ENCODE measurements around the gene GPSM1.

Gene GPSM1

DNA sequence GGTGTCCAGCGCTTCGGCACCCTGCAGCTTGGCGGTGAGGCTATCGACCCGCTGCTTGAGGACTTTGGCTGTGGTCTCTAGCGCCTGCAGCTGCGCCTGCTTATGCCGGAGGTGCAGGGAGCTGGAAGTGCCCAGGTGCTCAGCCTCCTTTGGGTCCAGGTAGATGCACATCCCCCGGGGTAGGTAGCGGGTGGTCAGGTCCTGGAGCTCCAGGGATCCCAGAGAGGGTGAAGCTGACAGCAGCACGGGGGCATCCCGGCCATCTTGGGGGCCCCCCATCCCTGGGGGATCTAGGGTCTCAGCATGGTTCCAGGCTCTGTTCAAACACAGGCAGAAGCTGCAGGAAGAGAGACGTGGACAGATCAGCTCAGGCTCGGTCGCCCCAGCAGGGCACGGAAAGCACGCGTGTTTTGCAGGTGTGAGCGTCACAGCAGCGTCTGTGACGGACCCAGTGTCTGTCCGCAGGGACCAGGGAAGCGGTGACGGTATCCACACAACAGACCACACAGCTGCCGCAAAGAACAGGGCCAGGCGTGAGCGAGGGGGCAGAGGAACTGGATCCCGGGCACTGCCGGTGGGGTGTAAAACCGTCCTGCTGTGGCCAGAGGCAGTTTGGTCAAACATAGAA is 40.9 kb upstream of the GPSM1 start:
- Histone ChIP-seq H3K36me3 (ENCODE audit: control insufficient read depth in 4 of 4, insufficient read depth in 4 of 4, low read length in 3 of 4) (no peaks in the 10 kb centered on the region), H3K27me3 (replicated peaks in 2 of 5; ENCODE audit: control insufficient read depth in 4 of 5, insufficient read depth in 5 of 5, low read length in 4 of 5) (no peaks in the 10 kb centered on the region), H3K4me1 (ENCODE audit: control extremely low read depth in 1 of 4, control insufficient read depth in 4 of 4, insufficient read depth in 4 of 4, low read length in 3 of 4) (peaks cover 0 to 20% (median 6%) of the 10 kb centered on the region in 4 experiments), H3K4me3 (ENCODE audit: control insufficient read depth in 1 of 7, extremely low read depth in 1 of 7, insufficient read depth in 4 of 7, low read depth in 2 of 7, low read length in 6 of 7) (no peak overlapping the region), H3K9me3 (ENCODE audit: control extremely low read depth in 1 of 5, control insufficient read depth in 4 of 5, insufficient read depth in 2 of 5, low read depth in 1 of 5, low read length in 4 of 5) (no peaks in the 10 kb centered on the region), H3K27ac (ENCODE audit: insufficient read depth in 1 of 2, low read depth in 1 of 2, low read length in 2 of 2, poor library complexity in 1 of 2, severe bottlenecking in 2 of 2) (no peak overlapping the region)
- ChIA-PET CTCF (interaction anchor here (0.8 to 1.5 kb wide), 5 partner anchors 11 to 144 kb away, joined by 3 read pairs; no protein-coding TSS in a partner anchor), POLR2A (no interaction called here)
- 92% methylated on average over 28 of the region's 30 CpGs for WGBS (ENCODE audit: insufficient coverage)
- no peak for DNase-seq

DNA sequence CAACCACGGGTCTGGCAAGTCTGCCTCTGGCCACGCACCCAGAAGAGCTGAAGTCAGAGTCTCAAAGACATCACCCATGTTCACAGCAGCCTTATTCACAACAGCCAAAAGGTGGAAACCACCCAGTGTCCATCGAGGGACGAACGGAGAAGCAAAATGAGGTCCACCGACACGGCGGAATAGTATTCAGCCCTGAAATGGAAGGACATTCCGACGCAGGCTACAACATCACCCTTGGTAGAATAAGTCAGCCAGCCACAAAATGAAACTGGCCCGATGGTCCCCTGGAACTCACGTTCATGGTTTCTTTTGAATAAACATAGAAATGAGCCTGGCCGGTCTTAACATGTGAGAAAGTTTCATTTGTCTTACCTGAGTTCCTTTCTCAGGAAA is 40.4 kb upstream of the GPSM1 start:
- Histone ChIP-seq H3K27me3 (replicated peaks in 2 of 5; ENCODE audit: control insufficient read depth in 4 of 5, insufficient read depth in 5 of 5, low read length in 4 of 5) (no peaks in the 10 kb centered on the region), H3K4me1 (ENCODE audit: control extremely low read depth in 1 of 4, control insufficient read depth in 4 of 4, insufficient read depth in 4 of 4, low read length in 3 of 4) (peaks cover 0 to 18% (median 6%) of the 10 kb centered on the region in 4 experiments), H3K36me3 (ENCODE audit: control insufficient read depth in 4 of 4, insufficient read depth in 4 of 4, low read length in 3 of 4) (no peaks in the 10 kb centered on the region), H3K27ac (ENCODE audit: insufficient read depth in 1 of 2, low read depth in 1 of 2, low read length in 2 of 2, poor library complexity in 1 of 2, severe bottlenecking in 2 of 2) (no peak overlapping the region), H3K4me3 (ENCODE audit: control insufficient read depth in 1 of 7, extremely low read depth in 1 of 7, insufficient read depth in 4 of 7, low read depth in 2 of 7, low read length in 6 of 7) (no peak overlapping the region), H3K9me3 (ENCODE audit: control extremely low read depth in 1 of 5, control insufficient read depth in 4 of 5, insufficient read depth in 2 of 5, low read depth in 1 of 5, low read length in 4 of 5) (no peaks in the 10 kb centered on the region)
- POLR2A ChIA-PET: no interaction called here
- CTCF ChIA-PET: interaction anchor here (0.9 to 1.4 kb wide), 2 partner anchors 117 to 145 kb away, joined by 3 read pairs; no protein-coding TSS in a partner anchor
- 93% methylated on average over 12 of the region's 13 CpGs for WGBS (ENCODE audit: insufficient coverage)
- DNase-seq: no peak

GRCh38 chr9:136287960-136288753 is 39.2 kb upstream of the GPSM1 start:
- DNase-seq: no peak
- CTCF ChIA-PET: interaction anchor here (1.1 to 1.2 kb wide), 2 partner anchors 12 to 29 kb away, joined by 3 to 4 read pairs; no protein-coding TSS in a partner anchor
- H3K36me3 ChIP-seq (ENCODE audit: control insufficient read depth in 4 of 4, insufficient read depth in 4 of 4, low read length in 3 of 4): no peaks in the 10 kb centered on the region
- H3K27ac ChIP-seq (ENCODE audit: insufficient read depth in 1 of 2, low read depth in 1 of 2, low read length in 2 of 2, poor library complexity in 1 of 2, severe bottlenecking in 2 of 2): no peak overlapping the region
- H3K27me3 ChIP-seq (replicated peaks in 2 of 5; ENCODE audit: control insufficient read depth in 4 of 5, insufficient read depth in 5 of 5, low read length in 4 of 5): no peaks in the 10 kb centered on the region
- H3K4me3 ChIP-seq (ENCODE audit: control insufficient read depth in 1 of 7, extremely low read depth in 1 of 7, insufficient read depth in 4 of 7, low read depth in 2 of 7, low read length in 6 of 7): no peak overlapping the region
- H3K4me1 ChIP-seq (ENCODE audit: control extremely low read depth in 1 of 4, control insufficient read depth in 4 of 4, insufficient read depth in 4 of 4, low read length in 3 of 4): peaks cover 0 to 8% (median 2%) of the 10 kb centered on the region in 4 experiments
- POLR2A ChIA-PET: interaction anchor here (1.0 kb wide), 1 partner anchor 16 kb away, joined by 3 read pairs; no protein-coding TSS in a partner anchor
- 94% methylated on average over 16 of the region's 21 CpGs for WGBS (ENCODE audit: insufficient coverage)
- H3K9me3 ChIP-seq (ENCODE audit: control extremely low read depth in 1 of 5, control insufficient read depth in 4 of 5, insufficient read depth in 2 of 5, low read depth in 1 of 5, low read length in 4 of 5): no peaks in the 10 kb centered on the region

GRCh38 chr9:136289651-136290507 is 37.5 kb upstream of the GPSM1 start:
- no peak for DNase-seq
- CTCF ChIA-PET: no interaction called here
- WGBS (ENCODE audit: insufficient coverage): 95% methylated on average over 24 of the region's 30 CpGs
- POLR2A ChIA-PET: no interaction called here
- no peaks in the 10 kb centered on the region for H3K4me1 ChIP-seq (ENCODE audit: control extremely low read depth in 1 of 4, control insufficient read depth in 4 of 4, insufficient read depth in 4 of 4, low read length in 3 of 4)
- no peaks in the 10 kb centered on the region for H3K36me3 ChIP-seq (ENCODE audit: control insufficient read depth in 4 of 4, insufficient read depth in 4 of 4, low read length in 3 of 4)
- no peaks in the 10 kb centered on the region for H3K9me3 ChIP-seq (ENCODE audit: control extremely low read depth in 1 of 5, control insufficient read depth in 4 of 5, insufficient read depth in 2 of 5, low read depth in 1 of 5, low read length in 4 of 5)
- no peak overlapping the region for H3K27ac ChIP-seq (ENCODE audit: insufficient read depth in 1 of 2, low read depth in 1 of 2, low read length in 2 of 2, poor library complexity in 1 of 2, severe bottlenecking in 2 of 2)
- no peaks in the 10 kb centered on the region for H3K27me3 ChIP-seq (replicated peaks in 2 of 5; ENCODE audit: control insufficient read depth in 4 of 5, insufficient read depth in 5 of 5, low read length in 4 of 5)
- H3K4me3 ChIP-seq (ENCODE audit: control insufficient read depth in 1 of 7, extremely low read depth in 1 of 7, insufficient read depth in 4 of 7, low read depth in 2 of 7, low read length in 6 of 7): no peak overlapping the region

DNA sequence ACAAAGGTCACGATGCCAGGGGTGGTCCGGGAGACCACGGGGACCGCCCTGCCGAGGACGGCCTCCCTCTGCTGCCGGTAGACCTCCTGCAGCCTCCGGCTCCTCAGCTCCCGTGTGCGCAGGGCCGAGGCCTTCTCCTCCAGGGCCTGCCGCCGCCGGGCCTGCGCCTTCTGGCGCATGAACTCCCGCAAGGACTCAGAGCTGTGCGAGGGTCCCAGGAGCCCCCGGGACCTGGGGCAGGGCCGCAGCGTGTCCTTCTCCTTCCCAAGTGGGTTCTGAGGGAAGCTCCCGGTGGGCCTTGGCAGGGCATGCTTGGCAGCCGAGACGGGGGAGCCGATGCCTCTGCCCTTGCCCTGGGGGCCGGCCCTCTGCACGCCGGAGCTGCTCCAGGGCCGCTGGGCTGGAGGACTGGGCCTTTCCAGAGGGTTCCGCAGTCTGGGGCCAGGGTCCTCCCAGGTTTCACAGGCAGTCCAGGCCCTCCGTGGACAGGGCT is 36.8 kb upstream of the GPSM1 start:
- ChIA-PET CTCF (interaction anchor here (1.2 kb wide), 1 partner anchor 11 kb away, joined by 3 read pairs; no protein-coding TSS in a partner anchor), POLR2A (no interaction called here)
- Histone ChIP-seq H3K9me3 (ENCODE audit: control extremely low read depth in 1 of 5, control insufficient read depth in 4 of 5, insufficient read depth in 2 of 5, low read depth in 1 of 5, low read length in 4 of 5) (no peaks in the 10 kb centered on the region), H3K36me3 (ENCODE audit: control insufficient read depth in 4 of 4, insufficient read depth in 4 of 4, low read length in 3 of 4) (no peaks in the 10 kb centered on the region), H3K27ac (ENCODE audit: insufficient read depth in 1 of 2, low read depth in 1 of 2, low read length in 2 of 2, poor library complexity in 1 of 2, severe bottlenecking in 2 of 2) (no peak overlapping the region), H3K4me3 (ENCODE audit: control insufficient read depth in 1 of 7, extremely low read depth in 1 of 7, insufficient read depth in 4 of 7, low read depth in 2 of 7, low read length in 6 of 7) (no peak overlapping the region), H3K4me1 (ENCODE audit: control extremely low read depth in 1 of 4, control insufficient read depth in 4 of 4, insufficient read depth in 4 of 4, low read length in 3 of 4) (no peaks in the 10 kb centered on the region), H3K27me3 (replicated peaks in 2 of 5; ENCODE audit: control insufficient read depth in 4 of 5, insufficient read depth in 5 of 5, low read length in 4 of 5) (no peaks in the 10 kb centered on the region)
- DNase-seq: no peak
- 95% methylated on average over 31 of the region's 31 CpGs for WGBS (ENCODE audit: insufficient coverage)

- no peaks in the 10 kb centered on the region for H3K4me1 ChIP-seq (ENCODE audit: control extremely low read depth in 1 of 4, control insufficient read depth in 4 of 4, insufficient read depth in 4 of 4, low read length in 3 of 4)
- no peaks in the 10 kb centered on the region for H3K27me3 ChIP-seq (replicated peaks in 2 of 5; ENCODE audit: control insufficient read depth in 4 of 5, insufficient read depth in 5 of 5, low read length in 4 of 5)
- ChIA-PET CTCF (interaction anchor here (1.2 kb wide), 1 partner anchor 10 kb away, joined by 3 read pairs; no protein-coding TSS in a partner anchor), POLR2A (no interaction called here)
- no peak overlapping the region for H3K4me3 ChIP-seq (ENCODE audit: control insufficient read depth in 1 of 7, extremely low read depth in 1 of 7, insufficient read depth in 4 of 7, low read depth in 2 of 7, low read length in 6 of 7)
- DNase-seq: no peak
- no peaks in the 10 kb centered on the region for H3K36me3 ChIP-seq (ENCODE audit: control insufficient read depth in 4 of 4, insufficient read depth in 4 of 4, low read length in 3 of 4)
- 96% methylated on average over 22 of the region's 22 CpGs for WGBS (ENCODE audit: insufficient coverage)
- no peak overlapping the region for H3K27ac ChIP-seq (ENCODE audit: insufficient read depth in 1 of 2, low read depth in 1 of 2, low read length in 2 of 2, poor library complexity in 1 of 2, severe bottlenecking in 2 of 2)
- no peaks in the 10 kb centered on the region for H3K9me3 ChIP-seq (ENCODE audit: control extremely low read depth in 1 of 5, control insufficient read depth in 4 of 5, insufficient read depth in 2 of 5, low read depth in 1 of 5, low read length in 4 of 5)
These were observed 35.9 kb upstream of the GPSM1 start for GRCh38 chr9:136291306-136292025.
